Endothelial cell of coronary artery (primary cell): ENCODE data around the gene KRAS. TPM values are rescaled to one million over a fixed set of nuclear protein-coding genes. Genes with fewer than 3 reads are reported as not detected.

Experiments used
- total RNA-seq: library from RNA; depleted of rRNA; stranded (reverse); fragments of >200 nt; gene quantifications from 2 replicates; pipeline ENCODE4 v1.2.3, GENCODE V29; 2014

Gene KRAS
- 12.8 and 17.4 TPM in 2 replicates for total RNA-seq

DNA sequence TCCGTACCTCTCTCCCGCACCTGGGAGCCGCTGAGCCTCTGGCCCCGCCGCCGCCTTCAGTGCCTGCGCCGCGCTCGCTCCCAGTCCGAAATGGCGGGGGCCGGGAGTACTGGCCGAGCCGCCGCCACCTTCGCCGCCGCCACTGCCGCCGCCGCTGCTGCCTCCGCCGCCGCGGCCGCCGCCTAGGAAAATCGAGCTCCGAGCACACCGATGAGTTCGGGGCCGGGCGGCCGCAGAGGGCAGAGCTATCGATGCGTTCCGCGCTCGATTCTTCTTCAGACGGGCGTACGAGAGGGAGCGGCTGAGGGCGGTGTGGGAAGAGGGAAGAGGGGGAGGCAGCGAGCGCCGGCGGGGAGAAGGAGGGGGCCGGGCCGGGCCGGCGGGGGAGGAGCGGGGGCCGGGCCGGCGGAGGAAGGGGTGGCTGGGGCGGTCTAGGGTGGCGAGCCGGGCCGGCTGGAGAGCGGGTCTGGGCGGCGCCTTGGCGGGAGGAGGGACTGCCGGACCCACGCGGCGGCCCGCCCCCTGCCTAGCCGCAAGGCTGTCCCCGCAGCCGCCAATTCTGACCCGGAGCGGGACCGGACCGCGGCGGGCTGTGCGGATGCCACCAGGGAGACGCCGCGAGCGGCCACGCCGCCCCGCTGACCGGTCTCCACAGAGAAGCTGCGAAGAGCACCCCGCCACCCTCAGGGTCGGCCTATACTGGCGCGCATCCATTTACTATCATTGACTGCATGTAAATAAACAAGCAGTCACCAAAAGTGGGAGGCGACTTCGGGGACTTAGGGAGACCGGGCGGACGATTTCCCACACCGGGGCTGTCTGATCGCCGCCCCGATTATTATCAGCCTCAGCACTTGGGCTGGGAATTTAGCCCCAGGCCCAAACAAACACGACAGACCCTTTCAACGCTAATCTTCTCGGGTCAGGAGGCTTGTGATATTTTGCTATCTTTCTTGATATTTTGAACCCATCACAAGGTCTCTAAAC is at the start of gene KRAS:
Gene KRAS, minus strand, starts transcription at position 186 of the 987 bp plus-strand sequence.

DNA sequence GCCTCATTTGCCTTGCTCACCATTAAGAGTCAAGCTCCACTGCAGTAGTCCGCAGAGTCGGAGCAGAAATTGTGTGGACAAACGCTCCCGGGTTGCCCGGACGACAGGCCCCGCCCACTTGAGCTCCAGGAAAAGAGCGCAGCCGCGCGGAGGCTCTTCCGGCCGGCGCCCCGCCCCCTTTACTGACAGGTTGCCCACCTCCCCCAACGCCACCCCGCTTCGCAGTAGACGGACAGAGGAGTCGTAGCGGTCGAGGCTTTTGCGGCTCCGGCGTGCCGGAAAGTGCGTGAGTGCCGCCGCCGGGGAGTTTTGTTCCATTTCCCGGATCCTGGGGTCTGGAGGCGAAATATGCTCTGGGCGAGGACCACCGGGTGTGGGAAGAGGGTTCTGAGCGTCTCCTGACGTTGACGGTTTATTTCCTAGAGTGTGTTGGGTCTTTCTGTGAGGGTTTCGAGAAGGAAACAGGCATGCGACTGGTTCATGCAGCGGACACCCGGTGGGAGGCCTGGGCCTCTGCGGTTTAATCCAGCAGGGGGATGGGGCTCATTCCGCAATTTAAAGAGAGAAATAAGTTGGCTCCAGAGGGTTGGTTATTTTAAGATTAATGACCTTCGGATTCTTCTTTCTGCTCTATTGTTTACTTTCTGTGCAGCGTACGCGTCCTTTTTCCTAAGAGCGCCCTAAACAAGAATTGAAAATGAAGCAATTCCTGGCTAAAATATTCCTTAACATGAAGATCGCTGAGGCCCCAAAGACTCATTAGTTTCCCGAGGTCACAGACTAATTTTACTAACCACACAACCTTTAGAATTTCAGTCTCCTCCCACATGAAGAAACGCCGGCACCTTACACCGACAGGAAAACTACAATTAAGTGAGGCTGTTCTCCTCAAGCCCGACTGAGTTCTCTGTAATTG is 55.4 kb downstream of the KRAS start, which contains the start of the genes DNAI7 and ETFRF1:
Gene DNAI7, minus strand, starts transcription at position 105 of the 916 bp plus-strand sequence. Its CDS starts 82 bp downstream, at position 23.
Gene ETFRF1, plus strand, starts transcription at position 182 of the 916 bp plus-strand sequence. CDS start 8,720 bp downstream, outside the sequence.

Other genes starting within 250 kb of the KRAS start
- gene DNAI7, start 55.8 kb downstream of the KRAS start, total RNA-seq, result under 0.01 TPM in 1 of 2 replicates, not detected in the other
- gene ETFRF1, start 55.7 kb downstream of the KRAS start, total RNA-seq, result 7.5 and 8.3 TPM in 2 replicates